ENCODE measurements around the gene PFDN1.

The PFDN1 gene

DNA sequence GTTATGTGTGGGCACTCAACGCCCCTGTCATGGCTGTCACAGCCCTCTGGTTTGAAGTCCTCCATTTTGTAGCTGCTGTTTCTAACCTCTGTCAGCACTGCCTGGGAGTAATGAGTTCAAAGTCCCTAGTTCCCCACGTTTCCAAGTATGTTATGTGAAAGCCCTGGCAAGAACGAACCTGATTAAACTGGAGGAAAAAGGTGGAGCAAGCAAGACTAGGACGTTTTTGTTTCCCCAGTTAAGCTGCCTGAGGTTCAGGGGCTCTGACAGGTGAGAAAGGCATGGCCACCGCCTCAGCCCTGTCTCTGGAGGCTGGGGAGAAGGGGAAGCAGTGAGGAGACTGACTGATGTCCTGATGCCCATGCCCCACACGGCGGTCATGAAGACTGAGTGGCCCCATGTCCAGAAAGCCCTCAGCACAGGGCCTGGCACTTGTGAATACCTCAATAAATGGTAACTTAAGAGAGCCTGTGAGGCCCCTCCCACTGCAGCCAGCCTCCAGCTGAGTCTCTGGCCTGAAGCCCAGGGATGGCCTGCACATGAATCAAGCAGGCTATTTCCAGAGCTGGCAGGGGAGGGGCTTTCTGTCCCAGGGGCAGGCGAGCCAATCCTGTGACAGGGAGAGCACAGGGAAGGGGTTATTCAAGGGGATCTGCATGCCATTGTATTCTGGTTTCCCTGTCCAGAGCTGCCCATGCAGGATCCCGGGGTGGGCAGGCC, 61.8 kb downstream of the PFDN1 start:
- Histone ChIP-seq H3K27ac (ENCODE audit: low read depth, low read length) (no peak overlapping the region), H3K27me3 (ENCODE audit: control insufficient read depth, low read length) (no peaks in the 10 kb centered on the region), H3K4me3 (ENCODE audit: low read length) (no peak overlapping the region), H3K9me3 (ENCODE audit: control insufficient read depth, insufficient read depth, low read length) (no peaks in the 10 kb centered on the region), H3K36me3 (ENCODE audit: control insufficient read depth, low read length) (peaks cover 17% of the 10 kb centered on the region), H3K9me2 (replicated peaks; ENCODE audit: control insufficient read depth, low read length) (no peaks in the 10 kb centered on the region), H3K4me2 (ENCODE audit: low read length) (no peak overlapping the region), H4K20me1 (ENCODE audit: control insufficient read depth, insufficient read depth, low read depth, low read length) (0 out of 2 replicates have a peak, but pooled peaks cover 3% of the 10 kb centered on the region), H3F3A (ENCODE audit: control insufficient read depth, insufficient read depth) (no peaks in the 10 kb centered on the region), H3K4me1 (ENCODE audit: control insufficient read depth, low read length) (peaks cover 17% of the 10 kb centered on the region), H3K79me2 (ENCODE audit: control insufficient read depth, low read length) (no peaks in the 10 kb centered on the region)
- no peak for TF ChIP-seq EZH2phosphoT487 (IDR thresholded peaks at IDR 0.05; ENCODE audit: borderline replicate concordance, low read length)
- TF ChIP-seq, protein P1, sequence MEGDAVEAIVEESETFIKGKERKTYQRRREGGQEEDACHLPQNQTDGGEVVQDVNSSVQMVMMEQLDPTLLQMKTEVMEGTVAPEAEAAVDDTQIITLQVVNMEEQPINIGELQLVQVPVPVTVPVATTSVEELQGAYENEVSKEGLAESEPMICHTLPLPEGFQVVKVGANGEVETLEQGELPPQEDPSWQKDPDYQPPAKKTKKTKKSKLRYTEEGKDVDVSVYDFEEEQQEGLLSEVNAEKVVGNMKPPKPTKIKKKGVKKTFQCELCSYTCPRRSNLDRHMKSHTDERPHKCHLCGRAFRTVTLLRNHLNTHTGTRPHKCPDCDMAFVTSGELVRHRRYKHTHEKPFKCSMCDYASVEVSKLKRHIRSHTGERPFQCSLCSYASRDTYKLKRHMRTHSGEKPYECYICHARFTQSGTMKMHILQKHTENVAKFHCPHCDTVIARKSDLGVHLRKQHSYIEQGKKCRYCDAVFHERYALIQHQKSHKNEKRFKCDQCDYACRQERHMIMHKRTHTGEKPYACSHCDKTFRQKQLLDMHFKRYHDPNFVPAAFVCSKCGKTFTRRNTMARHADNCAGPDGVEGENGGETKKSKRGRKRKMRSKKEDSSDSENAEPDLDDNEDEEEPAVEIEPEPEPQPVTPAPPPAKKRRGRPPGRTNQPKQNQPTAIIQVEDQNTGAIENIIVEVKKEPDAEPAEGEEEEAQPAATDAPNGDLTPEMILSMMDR (IDR thresholded peaks at IDR 0.05; ENCODE audit: low read depth, low read length, poor library complexity, severe bottlenecking), result no peak

DNA sequence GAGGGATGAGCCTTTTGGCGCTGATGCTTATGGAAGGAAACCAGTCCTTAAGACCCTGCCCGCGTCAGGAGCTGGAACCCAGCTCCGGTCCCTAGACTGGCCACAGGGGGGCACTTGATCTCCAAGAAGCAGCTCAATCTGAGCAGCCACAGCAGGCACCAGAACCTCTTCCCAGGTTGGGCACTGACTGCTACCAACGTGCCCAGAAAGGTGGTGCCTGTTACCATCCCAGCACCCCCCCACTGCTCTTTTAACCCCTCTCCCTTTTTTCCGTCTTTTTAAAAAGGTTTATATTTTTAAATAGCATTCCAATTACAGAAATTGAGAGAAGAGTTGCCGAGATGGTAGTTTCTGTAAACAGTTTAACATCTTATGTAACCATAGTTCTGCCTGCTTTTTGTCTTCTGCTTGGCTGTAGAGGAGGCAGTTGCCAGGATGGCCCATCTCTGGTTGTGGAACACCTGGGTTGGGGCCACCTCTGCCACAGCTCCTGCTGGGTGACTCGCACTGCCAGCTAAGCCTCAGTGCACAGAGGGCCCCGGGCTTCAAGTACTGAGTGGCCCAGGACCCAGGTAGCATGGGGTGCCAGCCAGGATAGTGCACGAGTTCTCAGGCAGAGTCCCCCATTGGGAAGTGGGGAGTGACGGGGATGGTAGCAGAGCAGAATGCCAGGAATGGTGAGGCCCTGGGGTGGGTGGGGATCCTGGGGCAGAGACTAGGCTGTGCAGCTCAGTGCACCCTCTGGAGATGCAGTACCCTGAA, 62.8 kb downstream of the PFDN1 start:
- Histone ChIP-seq H3K27me3 (ENCODE audit: control insufficient read depth, low read length) (no peaks in the 10 kb centered on the region), H3K27ac (ENCODE audit: low read depth, low read length) (no peak overlapping the region), H3K4me1 (ENCODE audit: control insufficient read depth, low read length) (peaks cover 7% of the 10 kb centered on the region), H3K36me3 (ENCODE audit: control insufficient read depth, low read length) (peaks cover 6% of the 10 kb centered on the region), H3K9me2 (replicated peaks; ENCODE audit: control insufficient read depth, low read length) (no peaks in the 10 kb centered on the region), H3K4me3 (ENCODE audit: low read length) (no peak overlapping the region), H4K20me1 (ENCODE audit: control insufficient read depth, insufficient read depth, low read depth, low read length) (0 out of 2 replicates have a peak, but pooled peaks cover 3% of the 10 kb centered on the region), H3F3A (ENCODE audit: control insufficient read depth, insufficient read depth) (no peaks in the 10 kb centered on the region), H3K79me2 (ENCODE audit: control insufficient read depth, low read length) (no peaks in the 10 kb centered on the region), H3K4me2 (ENCODE audit: low read length) (no peak overlapping the region), H3K9me3 (ENCODE audit: control insufficient read depth, insufficient read depth, low read length) (no peaks in the 10 kb centered on the region)
- TF ChIP-seq EZH2phosphoT487 (IDR thresholded peaks at IDR 0.05; ENCODE audit: borderline replicate concordance, low read length), result no peak
- TF ChIP-seq, protein P1 (IDR thresholded peaks at IDR 0.05; ENCODE audit: low read depth, low read length, poor library complexity, severe bottlenecking), result peak; percentile 80

DNA sequence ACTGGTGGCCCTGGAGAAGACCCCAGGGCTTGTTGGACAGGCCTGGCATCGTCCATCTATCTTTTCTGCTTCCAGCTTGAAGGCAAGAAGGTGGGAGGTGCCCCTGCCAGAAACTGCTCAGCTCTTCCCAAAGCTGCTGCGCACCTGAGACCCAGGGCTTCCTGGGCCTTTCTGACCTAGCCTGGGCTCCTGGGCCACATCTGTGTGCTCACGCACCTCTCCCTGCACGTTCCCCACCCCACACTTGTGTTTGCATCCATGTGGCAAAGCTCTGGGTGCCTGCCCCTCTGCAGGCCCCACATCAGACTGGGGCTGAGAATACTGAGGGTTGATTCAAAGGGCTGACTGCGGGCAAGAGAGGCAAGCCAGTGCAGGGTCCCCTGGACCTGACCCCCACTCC, 63.4 kb downstream of the PFDN1 start:
- no peak overlapping the region for H3K27ac ChIP-seq (ENCODE audit: low read depth, low read length)
- H3F3A ChIP-seq (ENCODE audit: control insufficient read depth, insufficient read depth), result no peaks in the 10 kb centered on the region
- H3K4me1 ChIP-seq (ENCODE audit: control insufficient read depth, low read length), result peaks cover under 1% of the 10 kb centered on the region; the same call in 1 of the 2 replicates
- H3K36me3 ChIP-seq (ENCODE audit: control insufficient read depth, low read length), result no peaks in the 10 kb centered on the region
- 0 out of 2 replicates have a peak, but pooled peaks cover 3% of the 10 kb centered on the region for H4K20me1 ChIP-seq (ENCODE audit: control insufficient read depth, insufficient read depth, low read depth, low read length)
- TF ChIP-seq, protein P1 (IDR thresholded peaks at IDR 0.05; ENCODE audit: low read depth, low read length, poor library complexity, severe bottlenecking), result no peak
- no peak for TF ChIP-seq EZH2phosphoT487 (IDR thresholded peaks at IDR 0.05; ENCODE audit: borderline replicate concordance, low read length)
- no peaks in the 10 kb centered on the region for H3K79me2 ChIP-seq (ENCODE audit: control insufficient read depth, low read length)
- no peak overlapping the region for H3K4me3 ChIP-seq (ENCODE audit: low read length)
- H3K4me2 ChIP-seq (ENCODE audit: low read length), result no peak overlapping the region
- no peaks in the 10 kb centered on the region for H3K27me3 ChIP-seq (ENCODE audit: control insufficient read depth, low read length)
- H3K9me3 ChIP-seq (ENCODE audit: control insufficient read depth, insufficient read depth, low read length), result no peaks in the 10 kb centered on the region
- no peaks in the 10 kb centered on the region for H3K9me2 ChIP-seq (replicated peaks; ENCODE audit: control insufficient read depth, low read length)
